T-helper 17 cell (primary cell): ENCODE results near the gene UBE2V1. TPM values are rescaled to one million over a fixed set of nuclear protein-coding genes. Genes with fewer than 3 reads are reported as not detected.
"Not testable (repeated sequence)": the region's sequence is repeated elsewhere in the genome, so short reads cannot be mapped to it uniquely, and the experiment has no call there.

Experiments used
- ATAC-seq: fragments of 150-1000 bp; cut with Tn5 transposase; 2 replicates; pipeline ENCODE4 v1.10.0; 2021; ENCODE audit warnings: mild to moderate bottlenecking, moderate library complexity
- DNase-seq, 3 donors: peaks; one replicate each; pipeline versions ENCODE4 v3.0.0 to v3.0.0-alpha.2; 2020 to 2021
- H3K9me3 ChIP-seq: one replicate; pipeline ENCODE4 v1.7.0; 2013; ENCODE audit warnings: low read length, mild to moderate bottlenecking; ENCODE audit not compliant: control insufficient read depth, poor library complexity, severe bottlenecking
- H3K27ac Mint-ChIP-seq: one replicate; pipeline ENCODE4 v1.8.0; 2022; ENCODE audit warnings: mild to moderate bottlenecking, moderate library complexity, mixed read lengths
- H3K27me3 Mint-ChIP-seq: one replicate; pipeline ENCODE4 v1.8.0; 2022; ENCODE audit warnings: mixed read lengths
- H3K36me3 Mint-ChIP-seq: one replicate; pipeline ENCODE4 v1.8.0; 2022; ENCODE audit warnings: low read depth, mixed read lengths
- H3K4me1 Mint-ChIP-seq: one replicate; pipeline ENCODE4 v1.8.0; 2022; ENCODE audit warnings: mild to moderate bottlenecking, mixed read lengths
- H3K4me3 Mint-ChIP-seq: one replicate; pipeline ENCODE4 v1.8.0; 2022; ENCODE audit warnings: mild to moderate bottlenecking, moderate library complexity, mixed read lengths
- total RNA-seq, 4 donors: library from RNA in 2 of 4; stranded (reverse) in 2 of 4; gene quantifications; one replicate each; pipeline ENCODE4 v1.2.3 and lab custom pipeline; 2022 to 2026

UBE2V1 gene
- total RNA-seq, 2 donors from 2014 or later: 124 to 151 TPM

GRCh38 chr20:50067461-50067860, 45.5 kb downstream of the UBE2V1 start:
- H3K4me1 Mint-ChIP-seq: peaks cover 7% of the 10 kb centered on the region
- ATAC-seq (no peak), DNase-seq (no peak)
- H3K4me3 Mint-ChIP-seq: peak overlapping the region; percentile 41
- no peaks in the 10 kb centered on the region for H3K9me3 ChIP-seq
- no peaks in the 10 kb centered on the region for H3K36me3 Mint-ChIP-seq
- H3K27me3 Mint-ChIP-seq: peaks cover 12% of the 10 kb centered on the region
- H3K27ac Mint-ChIP-seq: no peak overlapping the region

- no peaks in the 10 kb centered on the region for H3K36me3 Mint-ChIP-seq
- H3K4me3 Mint-ChIP-seq: no peak overlapping the region
- peaks cover 12% of the 10 kb centered on the region for H3K27me3 Mint-ChIP-seq
- H3K4me1 Mint-ChIP-seq: peaks cover 7% of the 10 kb centered on the region
- no peaks in the 10 kb centered on the region for H3K9me3 ChIP-seq
- ATAC-seq (no peak), DNase-seq (no peak)
- no peak overlapping the region for H3K27ac Mint-ChIP-seq
Measured at GRCh38 chr20:50067018-50067417, 45.9 kb downstream of the UBE2V1 start.

- ATAC-seq: no peak
- Mint-ChIP-seq H3K4me3 (no peak overlapping the region), H3K27ac (no peak overlapping the region), H3K4me1 (peaks cover 5% of the 10 kb centered on the region), H3K36me3 (no peaks in the 10 kb centered on the region), H3K27me3 (peaks cover 12% of the 10 kb centered on the region)
- no peaks in the 10 kb centered on the region for H3K9me3 ChIP-seq
- no peak for DNase-seq
Measured at GRCh38 chr20:50066161-50066834, 46.7 kb downstream of the UBE2V1 start.

GRCh38 chr20:50065325-50065615, 47.7 kb downstream of the UBE2V1 start:
- DNase-seq: no peak
- Mint-ChIP-seq H3K4me3 (no peak overlapping the region), H3K4me1 (peaks cover 2% of the 10 kb centered on the region), H3K27me3 (peaks cover 12% of the 10 kb centered on the region), H3K36me3 (no peaks in the 10 kb centered on the region), H3K27ac (no peak overlapping the region)
- H3K9me3 ChIP-seq: no peaks in the 10 kb centered on the region
- ATAC-seq: no peak

GRCh38 chr20:50063763-50064162, 49.2 kb downstream of the UBE2V1 start:
- not testable (repeated sequence) for H3K9me3 ChIP-seq, ATAC-seq, DNase-seq, H3K4me1 Mint-ChIP-seq, H3K27ac Mint-ChIP-seq, H3K36me3 Mint-ChIP-seq, H3K27me3 Mint-ChIP-seq, H3K4me3 Mint-ChIP-seq

- Mint-ChIP-seq H3K4me3 (no peak overlapping the region), H3K27ac (no peak overlapping the region), H3K27me3 (no peaks in the 10 kb centered on the region), H3K4me1 (no peaks in the 10 kb centered on the region), H3K36me3 (no peaks in the 10 kb centered on the region)
- no peaks in the 10 kb centered on the region for H3K9me3 ChIP-seq
- no peak for DNase-seq
- no peak for ATAC-seq
Measured at GRCh38 chr20:50062006-50062838, 50.7 kb downstream of the UBE2V1 start.

- no peak overlapping the region for H3K27ac Mint-ChIP-seq
- H3K27me3 Mint-ChIP-seq: no peaks in the 10 kb centered on the region
- no peak for DNase-seq
Measured at GRCh38 chr20:50061151-50062005, 51.6 kb downstream of the UBE2V1 start.

GRCh38 chr20:50058662-50059402, 54.1 kb downstream of the UBE2V1 start:
- no peak overlapping the region for H3K27ac Mint-ChIP-seq
- H3K36me3 Mint-ChIP-seq: no peaks in the 10 kb centered on the region
- peaks cover 8% of the 10 kb centered on the region for H3K27me3 Mint-ChIP-seq
- ATAC-seq (no peak), DNase-seq (no peak)
- no peaks in the 10 kb centered on the region for H3K4me1 Mint-ChIP-seq
- no peak overlapping the region for H3K4me3 Mint-ChIP-seq
- H3K9me3 ChIP-seq: no peaks in the 10 kb centered on the region

More at GRCh38 chr20:50061151-50062005, 51.6 kb downstream of the UBE2V1 start:
- ATAC-seq: no peak
- no peak overlapping the region for H3K4me3 Mint-ChIP-seq
- no peaks in the 10 kb centered on the region for H3K4me1 Mint-ChIP-seq
- no peaks in the 10 kb centered on the region for H3K9me3 ChIP-seq
- no peaks in the 10 kb centered on the region for H3K36me3 Mint-ChIP-seq

- no peaks in the 10 kb centered on the region for H3K9me3 ChIP-seq
- no peaks in the 10 kb centered on the region for H3K4me1 Mint-ChIP-seq
- DNase-seq (no peak), ATAC-seq (no peak)
- no peaks in the 10 kb centered on the region for H3K36me3 Mint-ChIP-seq
- no peak overlapping the region for H3K4me3 Mint-ChIP-seq
- peaks cover 16% of the 10 kb centered on the region for H3K27me3 Mint-ChIP-seq
- H3K27ac Mint-ChIP-seq: no peak overlapping the region
Measured at GRCh38 chr20:50057714-50058053, 55.3 kb downstream of the UBE2V1 start.

GRCh38 chr20:50056951-50057713, 55.8 kb downstream of the UBE2V1 start:
- ATAC-seq: no peak
- Mint-ChIP-seq H3K27ac (no peak overlapping the region), H3K27me3 (peaks cover 16% of the 10 kb centered on the region), H3K4me1 (no peaks in the 10 kb centered on the region), H3K36me3 (no peaks in the 10 kb centered on the region), H3K4me3 (no peak overlapping the region)
- DNase-seq: no peak
- no peaks in the 10 kb centered on the region for H3K9me3 ChIP-seq

- ATAC-seq (no peak), DNase-seq (no peak)
- no peaks in the 10 kb centered on the region for H3K4me1 Mint-ChIP-seq
- H3K36me3 Mint-ChIP-seq: no peaks in the 10 kb centered on the region
- no peak overlapping the region for H3K27ac Mint-ChIP-seq
- no peak overlapping the region for H3K4me3 Mint-ChIP-seq
- H3K9me3 ChIP-seq: no peaks in the 10 kb centered on the region
- H3K27me3 Mint-ChIP-seq: peaks cover 16% of the 10 kb centered on the region
Measured at GRCh38 chr20:50056408-50056926, 56.5 kb downstream of the UBE2V1 start.

- DNase-seq: no peak
- Mint-ChIP-seq H3K4me3 (no peak overlapping the region), H3K36me3 (no peaks in the 10 kb centered on the region), H3K27ac (no peak overlapping the region), H3K27me3 (peaks cover 16% of the 10 kb centered on the region), H3K4me1 (no peaks in the 10 kb centered on the region)
- H3K9me3 ChIP-seq: no peaks in the 10 kb centered on the region
- ATAC-seq: no peak
Measured at GRCh38 chr20:50055524-50056083, 57.3 kb downstream of the UBE2V1 start.
